SK-N-SH (cell line): ENCODE data around the gene AKIP1. TPM values are rescaled to one million over a fixed set of nuclear protein-coding genes. Genes with fewer than 3 reads are reported as not detected.

Experiments used
- CTCF ChIA-PET: fragments of 300-600, 350-600 bp; formaldehyde crosslinking; extraction: SDS; loops from one replicate; lab custom pipeline; 2021; lab: Yijun Ruan, JAX
- POLR2A ChIA-PET: fragments of 350-600 bp; sonication (Branson Sonifier 250); formaldehyde crosslinking; extraction: SDS; loops from one replicate; lab custom pipeline; 2020; ENCODE audit warnings: antibody characterized with exemption, inconsistent platforms; lab: Yijun Ruan, JAX
- DNase-seq: peaks from one replicate; pipeline ENCODE4 v3.0.0; 2012
- H2AFZ ChIP-seq: fragments of 200-600 bp; sonication (generic); 2 replicates; pipeline ENCODE4 v1.8.1; 2016; ENCODE audit warnings: antibody characterized with exemption, mild to moderate bottlenecking, low read depth
- H3F3A ChIP-seq: fragments of 200-600 bp; sonication (generic); replicated peaks from 2 replicates; pipeline ENCODE3; 2016; ENCODE audit warnings: antibody characterized with exemption, mild to moderate bottlenecking; ENCODE audit not compliant: insufficient read depth
- H3K27ac ChIP-seq, 2 experiments: fragments of 200-500 bp in 1 of 2; fragments of 200-600 bp in 1 of 2; sonication (Bioruptor generic) in 1 of 2; sonication (generic), shearing (Covaris generic) in 1 of 2; 2 replicates each; pipeline versions ENCODE4 v1.5.1 to v1.6.1; 2014 to 2016; ENCODE audit warnings: low read depth in 2 of 2, inconsistent platforms in 1 of 2, low read length in 1 of 2, mild to moderate bottlenecking in 1 of 2, mixed read lengths in 1 of 2
- H3K27me3 ChIP-seq: fragments of 200-600 bp; sonication (generic), shearing (Covaris generic); 2 replicates; pipeline ENCODE4 v1.6.1; 2016; ENCODE audit warnings: mixed run types; ENCODE audit not compliant: insufficient read depth
- H3K36me3 ChIP-seq, 2 experiments: fragments of 200-500 bp in 1 of 2; fragments of 200-600 bp in 1 of 2; sonication (Bioruptor generic) in 1 of 2; sonication (generic) in 1 of 2; replicated peaks in 1 of 2; 2 replicates each; pipeline versions ENCODE3 to v1.5.1; 2014 to 2016; ENCODE audit warnings: low read length in 1 of 2, mild to moderate bottlenecking in 1 of 2; ENCODE audit not compliant: insufficient read depth in 2 of 2, control insufficient read depth in 1 of 2
- H3K4me1 ChIP-seq, 2 experiments: fragments of 200-500 bp in 1 of 2; fragments of 200-600 bp in 1 of 2; sonication (Bioruptor generic) in 1 of 2; sonication (generic), shearing (Covaris generic) in 1 of 2; 2 replicates each; pipeline versions ENCODE4 v1.5.1 to v1.6.1; 2014 to 2016; ENCODE audit warnings: low read depth in 1 of 2, low read length in 1 of 2, mixed run types in 1 of 2; ENCODE audit not compliant: insufficient read depth in 2 of 2, control insufficient read depth in 1 of 2
- H3K4me2 ChIP-seq: fragments of 200-600 bp; sonication (generic), shearing (Covaris generic); 2 replicates; pipeline ENCODE4 v1.6.1; 2017; ENCODE audit warnings: mixed run types
- H3K4me3 ChIP-seq, 2 experiments: fragments of 200-500 bp in 1 of 2; fragments of 200-600 bp in 1 of 2; sonication (Bioruptor generic) in 1 of 2; sonication (generic), shearing (Covaris generic) in 1 of 2; 2 replicates each; pipeline versions ENCODE4 v1.5.1 to v1.8.1; 2014 to 2016; ENCODE audit warnings: low read depth in 2 of 2, inconsistent platforms in 1 of 2, low read length in 1 of 2, mild to moderate bottlenecking in 1 of 2, mixed read lengths in 1 of 2, moderate library complexity in 1 of 2
- H3K79me2 ChIP-seq: fragments of 200-600 bp; sonication (generic); 2 replicates; pipeline ENCODE4 v1.8.1; 2017; ENCODE audit warnings: mild to moderate bottlenecking; ENCODE audit not compliant: insufficient read depth
- H3K9ac ChIP-seq: fragments of 200-600 bp; sonication (generic); 2 replicates; pipeline ENCODE4 v1.6.1; 2017; ENCODE audit warnings: mixed run types
- H3K9me2 ChIP-seq: fragments of 200-600 bp; sonication (generic); 2 replicates; pipeline ENCODE4 v1.6.1; 2017; ENCODE audit warnings: mixed run types
- H3K9me3 ChIP-seq: fragments of 200-600 bp; sonication (generic); 2 replicates; pipeline ENCODE4 v1.6.1; 2017; ENCODE audit warnings: mixed run types, mild to moderate bottlenecking, moderate library complexity
- H4K20me1 ChIP-seq: fragments of 200-600 bp; sonication (generic); 2 replicates; pipeline ENCODE4 v1.6.1; 2017; ENCODE audit warnings: mild to moderate bottlenecking, mixed run types; ENCODE audit not compliant: insufficient read depth
- ELF1 ChIP-seq: IDR thresholded peaks from 2 replicates; pipeline ENCODE4 v1.4.0; 2012
- EP300 ChIP-seq, 2 experiments: IDR thresholded peaks; 2 replicates each; pipeline versions ENCODE4 v1.4.0 to v1.6.1; 2012; ENCODE audit warnings: borderline replicate concordance in 1 of 2, low read depth in 1 of 2, low read length in 1 of 2
- EZH2phosphoT487 ChIP-seq: fragments of 200-600 bp; sonication (generic); IDR thresholded peaks from 2 replicates; pipeline ENCODE4 v1.6.1; 2017; ENCODE audit warnings: low read depth, mixed run types, mild to moderate bottlenecking, antibody characterized with exemption, moderate library complexity, borderline replicate concordance
- FOSL2 ChIP-seq: IDR thresholded peaks from 2 replicates; pipeline ENCODE4 v1.4.0; 2012; ENCODE audit warnings: low read depth, mild to moderate bottlenecking, moderate library complexity, borderline replicate concordance
- FOXJ3 ChIP-seq: sonication (generic); formaldehyde crosslinking; IDR thresholded peaks from 2 replicates; pipeline ENCODE4 v1.5.1; 2020; ENCODE audit warnings: mild to moderate bottlenecking, missing genetic modification reagents
- MXI1 ChIP-seq: IDR thresholded peaks from 2 replicates; pipeline ENCODE4 v1.6.1; 2012; ENCODE audit warnings: mild to moderate bottlenecking, low read depth, low read length, improper control_type of control experiment
- RAD21 ChIP-seq: IDR thresholded peaks from 2 replicates; pipeline ENCODE4 v1.6.1; 2012; ENCODE audit warnings: mild to moderate bottlenecking, low read length
- RCOR1 ChIP-seq: fragments of 150-350 bp; IDR thresholded peaks from 2 replicates; pipeline ENCODE4 v1.6.1; 2017; ENCODE audit warnings: antibody characterized with exemption, low read length
- RFX5 ChIP-seq: IDR thresholded peaks from 2 replicates; pipeline ENCODE4 v1.6.1; 2012; ENCODE audit warnings: mild to moderate bottlenecking, improper control_type of control experiment, low read length
- RXRA ChIP-seq: IDR thresholded peaks from 2 replicates; pipeline ENCODE4 v1.4.0; 2012; ENCODE audit warnings: low read depth, mild to moderate bottlenecking, borderline replicate concordance
- SIN3A ChIP-seq: IDR thresholded peaks from 2 replicates; pipeline ENCODE4 v1.6.1; 2012; ENCODE audit warnings: low read depth, mild to moderate bottlenecking, low read length, moderate library complexity, borderline replicate concordance
- SMC3 ChIP-seq: IDR thresholded peaks from 2 replicates; pipeline ENCODE4 v1.6.1; 2012; ENCODE audit warnings: low read depth, low read length, improper control_type of control experiment
- TAF1 ChIP-seq: IDR thresholded peaks from 2 replicates; pipeline ENCODE4 v1.6.1; 2012; ENCODE audit warnings: low read depth, mild to moderate bottlenecking, low read length, moderate library complexity, borderline replicate concordance
- TCF12 ChIP-seq: IDR thresholded peaks from 2 replicates; pipeline ENCODE4 v1.4.0; 2012
- YY1 ChIP-seq: IDR thresholded peaks from 2 replicates; pipeline ENCODE4 v1.4.0; 2012; ENCODE audit warnings: low read depth, mild to moderate bottlenecking
- WGBS: methylation state at CpG from one replicate; pipeline ENCODE4 v1.1.6; 2017; ENCODE audit warnings: low lambda C conversion rate; 5-methylcytosine and 5-hydroxymethylcytosine counted together
- polyA plus RNA-seq, 3 experiments: library from polyadenylated mRNA; depleted of rRNA; stranded (reverse); fragments of >200 nt; gene quantifications; 2 replicates each; pipeline ENCODE4 v1.2.3, GENCODE V29; 2012
- TF ChIP-seq, protein P1 (sequence below): fragments of 200-600 bp; sonication (generic); IDR thresholded peaks from 2 replicates; pipeline ENCODE4 v1.6.1; 2017; ENCODE audit warnings: antibody characterized with exemption, mild to moderate bottlenecking, moderate library complexity
- TF ChIP-seq, protein P2 (sequence below): fragments of 150-350 bp; IDR thresholded peaks from 2 replicates; pipeline ENCODE4 v1.6.1; 2016; ENCODE audit warnings: mild to moderate bottlenecking, low read depth, low read length
- TF ChIP-seq, protein P3 (sequence below): fragments of 150-350 bp; IDR thresholded peaks from 2 replicates; pipeline ENCODE4 v1.6.1; 2017; ENCODE audit warnings: antibody characterized with exemption, low read length, low read depth, borderline replicate concordance
- TF ChIP-seq, protein P4 (sequence below): IDR thresholded peaks from 2 replicates; pipeline ENCODE4; 2012
- TF ChIP-seq, protein P5 (sequence below): IDR thresholded peaks from 2 replicates; pipeline ENCODE4 v1.4.0; 2012; ENCODE audit warnings: low read depth, borderline replicate concordance

AKIP1 gene
- polyA plus RNA-seq, 1 of the 3 experiments (the other 2 are of a cell fraction): 47.9 TPM

DNA sequence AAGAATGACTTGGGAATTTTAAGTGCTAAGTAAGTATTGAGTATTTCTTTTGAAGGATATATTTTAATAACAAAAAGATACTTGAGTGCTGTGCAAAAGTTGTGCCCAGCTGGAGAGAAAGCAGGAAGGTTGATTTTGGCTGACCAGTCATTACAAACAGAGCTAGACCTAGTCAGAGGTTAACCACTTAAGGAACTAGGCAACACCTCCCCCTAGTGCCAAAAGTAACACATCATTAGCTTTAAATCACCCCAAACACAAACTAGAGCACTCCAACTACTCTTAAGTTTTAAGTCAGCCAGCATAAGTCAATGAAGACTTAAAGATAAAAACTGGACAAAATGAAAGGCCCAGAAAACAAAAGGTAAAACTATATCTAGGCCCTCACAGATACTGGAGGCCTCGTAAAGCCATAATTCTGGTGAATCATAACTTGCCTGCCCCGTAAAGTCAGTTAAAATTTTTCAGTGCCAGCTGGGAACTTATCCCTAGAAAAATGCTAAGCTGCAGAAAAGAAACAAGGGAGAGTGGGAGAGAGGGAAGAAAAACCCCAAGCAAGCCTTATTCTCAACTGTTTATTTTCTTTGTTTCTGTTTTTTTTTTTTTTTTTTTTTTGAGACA, 48.7 kb downstream of the AKIP1 start:
- Histone ChIP-seq H3F3A (peaks cover 5% of the 10 kb centered on the region), H3K27ac (peak overlapping the region in 1 of 2 experiments; percentile 40; a peak in 1 of 4 replicates), H4K20me1 (no peaks in the 10 kb centered on the region), H3K9ac (no peak overlapping the region), H3K4me1 (peaks cover 9 to 12% of the 10 kb centered on the region in 2 experiments; a peak in 3 of 4 replicates), H3K9me3 (no peaks in the 10 kb centered on the region), H3K27me3 (no peaks in the 10 kb centered on the region), H3K79me2 (peaks cover 71% of the 10 kb centered on the region), H3K4me2 (peak overlapping the region; percentile 67), H3K4me3 (peak overlapping the region in 1 of 2 experiments; percentile 14; a peak in 2 of 4 replicates), H3K36me3 (peaks cover 8 to 20% of the 10 kb centered on the region in 2 experiments), H3K9me2 (no peaks in the 10 kb centered on the region), H2AFZ (no peak overlapping the region)
- peak; percentile 67 for DNase-seq
- CTCF ChIA-PET: interaction anchor here (0.7 to 2.1 kb wide), 32 partner anchors 10 to 953 kb away, joined by 3 to 23 read pairs (median 4); partner anchors contain the start of genes ASCL3 and C11orf16
- WGBS: 39% methylated on average over 2 of the region's 2 CpGs
- TF ChIP-seq, protein P1, sequence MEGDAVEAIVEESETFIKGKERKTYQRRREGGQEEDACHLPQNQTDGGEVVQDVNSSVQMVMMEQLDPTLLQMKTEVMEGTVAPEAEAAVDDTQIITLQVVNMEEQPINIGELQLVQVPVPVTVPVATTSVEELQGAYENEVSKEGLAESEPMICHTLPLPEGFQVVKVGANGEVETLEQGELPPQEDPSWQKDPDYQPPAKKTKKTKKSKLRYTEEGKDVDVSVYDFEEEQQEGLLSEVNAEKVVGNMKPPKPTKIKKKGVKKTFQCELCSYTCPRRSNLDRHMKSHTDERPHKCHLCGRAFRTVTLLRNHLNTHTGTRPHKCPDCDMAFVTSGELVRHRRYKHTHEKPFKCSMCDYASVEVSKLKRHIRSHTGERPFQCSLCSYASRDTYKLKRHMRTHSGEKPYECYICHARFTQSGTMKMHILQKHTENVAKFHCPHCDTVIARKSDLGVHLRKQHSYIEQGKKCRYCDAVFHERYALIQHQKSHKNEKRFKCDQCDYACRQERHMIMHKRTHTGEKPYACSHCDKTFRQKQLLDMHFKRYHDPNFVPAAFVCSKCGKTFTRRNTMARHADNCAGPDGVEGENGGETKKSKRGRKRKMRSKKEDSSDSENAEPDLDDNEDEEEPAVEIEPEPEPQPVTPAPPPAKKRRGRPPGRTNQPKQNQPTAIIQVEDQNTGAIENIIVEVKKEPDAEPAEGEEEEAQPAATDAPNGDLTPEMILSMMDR: peak; percentile 74
- peak; percentile 81 for TF ChIP-seq RAD21
- no peak for TF ChIP-seq TAF1
- no peak for TF ChIP-seq FOXJ3
- TF ChIP-seq SMC3: peak; percentile 61
- POLR2A ChIA-PET: interaction anchor here (1.0 to 1.4 kb wide), 3 partner anchors 251 to 278 kb away, joined by 3 to 6 read pairs (median 3); partner anchors contain the start of genes RPL27A and TRIM66

DNA sequence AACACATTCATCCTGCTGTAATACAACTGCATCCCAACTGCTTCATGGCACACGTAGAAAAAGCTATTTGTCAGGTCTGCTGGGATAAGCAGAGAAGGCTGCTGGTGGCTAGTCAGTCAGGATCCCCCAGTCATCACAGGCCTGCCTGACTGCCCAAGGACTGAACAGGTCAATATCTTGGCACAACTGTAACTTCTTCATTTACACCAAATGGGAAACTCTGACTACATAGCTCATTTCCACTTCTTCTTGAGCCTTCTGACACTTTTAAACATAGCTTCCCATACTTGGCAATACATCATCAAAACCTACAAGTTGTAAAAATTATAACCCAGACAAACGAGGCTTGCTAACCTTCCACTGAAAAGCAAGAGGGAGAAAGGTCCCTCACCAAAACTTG, 50.4 kb downstream of the AKIP1 start:
- DNase-seq: no peak
- Histone ChIP-seq H3K27ac (no peak overlapping the region), H3K4me2 (no peak overlapping the region), H3F3A (peaks cover 5% of the 10 kb centered on the region), H3K36me3 (peaks cover 4 to 7% of the 10 kb centered on the region in 2 experiments), H3K79me2 (peaks cover 73% of the 10 kb centered on the region), H3K27me3 (no peaks in the 10 kb centered on the region), H4K20me1 (no peaks in the 10 kb centered on the region), H2AFZ (no peak overlapping the region), H3K9ac (no peak overlapping the region), H3K4me1 (peaks cover 12 to 13% of the 10 kb centered on the region in 2 experiments; a peak in 3 of 4 replicates), H3K9me3 (no peaks in the 10 kb centered on the region), H3K9me2 (no peaks in the 10 kb centered on the region), H3K4me3 (no peak overlapping the region)
- POLR2A ChIA-PET: no interaction called here
- WGBS: 76% methylated on average over 2 of the region's 2 CpGs
- CTCF ChIA-PET: interaction anchor here (0.9 to 1.3 kb wide), 4 partner anchors 46 to 545 kb away, joined by 3 to 4 read pairs (median 4); no protein-coding TSS in a partner anchor
- TF ChIP-seq, protein P2, sequence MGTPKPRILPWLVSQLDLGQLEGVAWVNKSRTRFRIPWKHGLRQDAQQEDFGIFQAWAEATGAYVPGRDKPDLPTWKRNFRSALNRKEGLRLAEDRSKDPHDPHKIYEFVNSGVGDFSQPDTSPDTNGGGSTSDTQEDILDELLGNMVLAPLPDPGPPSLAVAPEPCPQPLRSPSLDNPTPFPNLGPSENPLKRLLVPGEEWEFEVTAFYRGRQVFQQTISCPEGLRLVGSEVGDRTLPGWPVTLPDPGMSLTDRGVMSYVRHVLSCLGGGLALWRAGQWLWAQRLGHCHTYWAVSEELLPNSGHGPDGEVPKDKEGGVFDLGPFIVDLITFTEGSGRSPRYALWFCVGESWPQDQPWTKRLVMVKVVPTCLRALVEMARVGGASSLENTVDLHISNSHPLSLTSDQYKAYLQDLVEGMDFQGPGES: no peak
- TF ChIP-seq, protein P3, sequence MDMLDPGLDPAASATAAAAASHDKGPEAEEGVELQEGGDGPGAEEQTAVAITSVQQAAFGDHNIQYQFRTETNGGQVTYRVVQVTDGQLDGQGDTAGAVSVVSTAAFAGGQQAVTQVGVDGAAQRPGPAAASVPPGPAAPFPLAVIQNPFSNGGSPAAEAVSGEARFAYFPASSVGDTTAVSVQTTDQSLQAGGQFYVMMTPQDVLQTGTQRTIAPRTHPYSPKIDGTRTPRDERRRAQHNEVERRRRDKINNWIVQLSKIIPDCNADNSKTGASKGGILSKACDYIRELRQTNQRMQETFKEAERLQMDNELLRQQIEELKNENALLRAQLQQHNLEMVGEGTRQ: no peak
- TF ChIP-seq SMC3: no peak
- TF ChIP-seq, protein P4, sequence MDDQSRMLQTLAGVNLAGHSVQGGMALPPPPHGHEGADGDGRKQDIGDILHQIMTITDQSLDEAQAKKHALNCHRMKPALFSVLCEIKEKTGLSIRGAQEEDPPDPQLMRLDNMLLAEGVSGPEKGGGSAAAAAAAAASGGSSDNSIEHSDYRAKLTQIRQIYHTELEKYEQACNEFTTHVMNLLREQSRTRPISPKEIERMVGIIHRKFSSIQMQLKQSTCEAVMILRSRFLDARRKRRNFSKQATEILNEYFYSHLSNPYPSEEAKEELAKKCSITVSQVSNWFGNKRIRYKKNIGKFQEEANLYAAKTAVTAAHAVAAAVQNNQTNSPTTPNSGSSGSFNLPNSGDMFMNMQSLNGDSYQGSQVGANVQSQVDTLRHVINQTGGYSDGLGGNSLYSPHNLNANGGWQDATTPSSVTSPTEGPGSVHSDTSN: no peak
- TF ChIP-seq RFX5: no peak
- no peak for TF ChIP-seq EZH2phosphoT487
- no peak for TF ChIP-seq MXI1
- TF ChIP-seq, protein P5, sequence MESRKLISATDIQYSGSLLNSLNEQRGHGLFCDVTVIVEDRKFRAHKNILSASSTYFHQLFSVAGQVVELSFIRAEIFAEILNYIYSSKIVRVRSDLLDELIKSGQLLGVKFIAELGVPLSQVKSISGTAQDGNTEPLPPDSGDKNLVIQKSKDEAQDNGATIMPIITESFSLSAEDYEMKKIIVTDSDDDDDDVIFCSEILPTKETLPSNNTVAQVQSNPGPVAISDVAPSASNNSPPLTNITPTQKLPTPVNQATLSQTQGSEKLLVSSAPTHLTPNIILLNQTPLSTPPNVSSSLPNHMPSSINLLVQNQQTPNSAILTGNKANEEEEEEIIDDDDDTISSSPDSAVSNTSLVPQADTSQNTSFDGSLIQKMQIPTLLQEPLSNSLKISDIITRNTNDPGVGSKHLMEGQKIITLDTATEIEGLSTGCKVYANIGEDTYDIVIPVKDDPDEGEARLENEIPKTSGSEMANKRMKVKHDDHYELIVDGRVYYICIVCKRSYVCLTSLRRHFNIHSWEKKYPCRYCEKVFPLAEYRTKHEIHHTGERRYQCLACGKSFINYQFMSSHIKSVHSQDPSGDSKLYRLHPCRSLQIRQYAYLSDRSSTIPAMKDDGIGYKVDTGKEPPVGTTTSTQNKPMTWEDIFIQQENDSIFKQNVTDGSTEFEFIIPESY: no peak
- TF ChIP-seq RXRA: no peak
- TF ChIP-seq EP300 (IDR thresholded peaks at IDR 0.05; ENCODE audit: borderline replicate concordance in 1 of 2, low read depth in 1 of 2, low read length in 1 of 2): no peak
- no peak for TF ChIP-seq SIN3A
- no peak for TF ChIP-seq FOSL2
- TF ChIP-seq RCOR1: no peak
- no peak for TF ChIP-seq ELF1
- no peak for TF ChIP-seq YY1
- TF ChIP-seq TCF12: no peak
